Vagina (tissue), 2 donors: ENCODE data around the gene HMGN1.

Experiments used
- CTCF ChIP-seq, 3 experiments: fragments of 450-650 bp in 2 of 3; fragments of 200-600 bp in 1 of 3; sonication (generic) in 1 of 3; IDR thresholded peaks; one replicate each; pipeline ENCODE4 v1.5.1; 2017 to 2019; ENCODE audit warnings: antibody characterized with exemption in 3 of 3, mild to moderate bottlenecking in 2 of 3, moderate library complexity in 2 of 3
- POLR2A ChIP-seq, 2 donors: fragments of 450-650 bp; IDR thresholded peaks; one replicate each; pipeline ENCODE4 v1.6.1; 2017; ENCODE audit warnings: antibody characterized with exemption in 2 of 2, mild to moderate bottlenecking in 2 of 2, moderate library complexity in 2 of 2
- POLR2AphosphoS5 ChIP-seq, 2 donors: sonication (generic); formaldehyde crosslinking; IDR thresholded peaks; one replicate each; pipeline ENCODE4 v1.9.0; 2017; ENCODE audit warnings: antibody characterized with exemption in 2 of 2, mild to moderate bottlenecking in 2 of 2, low read depth in 1 of 2; ENCODE audit not compliant: insufficient read depth in 1 of 2

GRCh38 chr21:39315603-39316445, 33.1 kb downstream of the HMGN1 start:
- TF ChIP-seq POLR2AphosphoS5 (IDR thresholded peaks at IDR 0.05; ENCODE audit: insufficient read depth in 1 of 2, low read depth in 1 of 2), result no peak
- TF ChIP-seq CTCF (IDR thresholded peaks at IDR 0.05), result no peak
- TF ChIP-seq POLR2A (IDR thresholded peaks at IDR 0.05), result no peak
